GM19099 (cell line): ENCODE results near the gene SRSF4.

Source experiments
- POLR2A ChIP-seq: IDR thresholded peaks from 3 replicates; pipeline ENCODE4 v1.6.1; 2011; ENCODE audit warnings: low read depth; ENCODE audit not compliant: insufficient read length; ENCODE audit errors: extremely low read depth

Gene SRSF4

GRCh38 chr1:29209173-29209572, 27.5 kb upstream of the SRSF4 start:
- TF ChIP-seq POLR2A, result no peak

GRCh38 chr1:29208442-29208841, 26.7 kb upstream of the SRSF4 start:
- no peak for TF ChIP-seq POLR2A

GRCh38 chr1:29202584-29203340, 21.1 kb upstream of the SRSF4 start:
- no peak for TF ChIP-seq POLR2A

GRCh38 chr1:29202053-29202452, 20.4 kb upstream of the SRSF4 start:
- TF ChIP-seq POLR2A, result no peak

GRCh38 chr1:29201595-29202051, 19.9 kb upstream of the SRSF4 start:
- no peak for TF ChIP-seq POLR2A

- no peak for TF ChIP-seq POLR2A
These were observed 19.4 kb upstream of the SRSF4 start for GRCh38 chr1:29200906-29201594.

GRCh38 chr1:29197993-29198392, 16.3 kb upstream of the SRSF4 start:
- no peak for TF ChIP-seq POLR2A

GRCh38 chr1:29197590-29197924, 15.9 kb upstream of the SRSF4 start:
- no peak for TF ChIP-seq POLR2A

- TF ChIP-seq POLR2A, result no peak
These were observed 15.3 kb upstream of the SRSF4 start for GRCh38 chr1:29196863-29197589.

GRCh38 chr1:29195881-29196291, 14.2 kb upstream of the SRSF4 start:
- no peak for TF ChIP-seq POLR2A

- no peak for TF ChIP-seq POLR2A
These were observed 12.3 kb upstream of the SRSF4 start for GRCh38 chr1:29193879-29194455.

- TF ChIP-seq POLR2A, result no peak
These were observed 9.0 kb upstream of the SRSF4 start for GRCh38 chr1:29190718-29191117.

GRCh38 chr1:29186707-29187106, 5.0 kb upstream of the SRSF4 start:
- no peak for TF ChIP-seq POLR2A

- no peak for TF ChIP-seq POLR2A
These were observed 4.6 kb upstream of the SRSF4 start for GRCh38 chr1:29186252-29186651.

GRCh38 chr1:29183287-29183686, 1.6 kb upstream of the SRSF4 start:
- no peak for TF ChIP-seq POLR2A
